GM23338 (cell line): ENCODE measurements around the gene PHYHD1.

Experiments used
- CREB1 ChIP-seq: fragments of 250-450 bp; sonication (Bioruptor Pico); IDR thresholded peaks from 2 replicates; pipeline ENCODE4 v1.5.0; 2020; ENCODE audit warnings: low read depth, mild to moderate bottlenecking, moderate library complexity
- CTCF ChIP-seq, 2 experiments: fragments of 200-600 bp in 1 of 2; sonication (generic) in 1 of 2; conservative IDR thresholded peaks; 2 replicates each; pipeline versions ENCODE4 v1.5.1 to v1.6.1; 2016 to 2017; ENCODE audit warnings: antibody characterized with exemption in 2 of 2, low read depth in 2 of 2, mild to moderate bottlenecking in 2 of 2, moderate library complexity in 1 of 2
- EZH2 ChIP-seq: fragments of 200-600 bp; sonication (generic); IDR thresholded peaks from one replicate; pipeline ENCODE4 v1.8.0; 2017; ENCODE audit warnings: antibody characterized with exemption, mild to moderate bottlenecking, low read depth; ENCODE audit not compliant: unreplicated experiment
- EZH2phosphoT487 ChIP-seq: fragments of 200-600 bp; sonication (generic); IDR thresholded peaks from one replicate; pipeline ENCODE4 v1.8.1; 2018; ENCODE audit warnings: antibody characterized with exemption; ENCODE audit not compliant: unreplicated experiment
- POLR2AphosphoS5 ChIP-seq: IDR thresholded peaks from 2 replicates; pipeline ENCODE4 v1.6.1; 2016; ENCODE audit warnings: antibody characterized with exemption, low read depth
- REST ChIP-seq: IDR thresholded peaks from one replicate; pipeline ENCODE4 v1.6.1; 2018; ENCODE audit warnings: antibody characterized with exemption; ENCODE audit not compliant: unreplicated experiment

GRCh38 chr9:128945798-128946501 lies 25.2 kb downstream of the PHYHD1 start:
- TF ChIP-seq CTCF (conservative IDR thresholded peaks at IDR 0.05; ENCODE audit: low read depth in 2 of 2): no peak
- no peak for TF ChIP-seq POLR2AphosphoS5
- TF ChIP-seq EZH2: no peak
- TF ChIP-seq EZH2phosphoT487: no peak
- TF ChIP-seq CREB1 (CRISPR knock-in tag): no peak
- TF ChIP-seq REST: no peak
